AG09309 (cell line): ENCODE results near the gene DPYSL5.

Experiments used
- DNase-seq: peaks from one replicate; pipeline ENCODE4 v3.0.0-alpha.2; 2010; ENCODE audit warnings: low read depth
- H3K4me3 ChIP-seq: 2 replicates; pipeline ENCODE4 v1.5.1; 2011; ENCODE audit warnings: mild to moderate bottlenecking, low read depth, low read length, moderate library complexity; ENCODE audit not compliant: control insufficient read depth
- CTCF ChIP-seq: IDR thresholded peaks from 2 replicates; pipeline ENCODE4 v1.5.1; 2011; ENCODE audit warnings: mild to moderate bottlenecking, low read depth, low read length, inconsistent platforms; ENCODE audit not compliant: insufficient read depth, control insufficient read depth; ENCODE audit errors: missing control alignments

The DPYSL5 gene

GRCh38 chr2:26843041-26843440, 4.9 kb upstream of the DPYSL5 start:
- DNase-seq, result no peak

GRCh38 chr2:26845021-26845420, 2.9 kb upstream of the DPYSL5 start:
- no peak overlapping the region for H3K4me3 ChIP-seq
- DNase-seq, result no peak
- TF ChIP-seq CTCF, result no peak

More at GRCh38 chr2:26843041-26843440, 4.9 kb upstream of the DPYSL5 start:
- H3K4me3 ChIP-seq, result no peak overlapping the region
- no peak for TF ChIP-seq CTCF

GRCh38 chr2:26846334-26847306, 1.3 kb upstream of the DPYSL5 start:
- H3K4me3 ChIP-seq, result no peak overlapping the region
- peak; percentile 75 for TF ChIP-seq CTCF
- peak; percentile 31 for DNase-seq

GRCh38 chr2:26847307-26847654, 651 bp upstream of the DPYSL5 start:
- no peak for DNase-seq
- H3K4me3 ChIP-seq, result no peak overlapping the region
- no peak for TF ChIP-seq CTCF

GRCh38 chr2:26848336-26849055, 564 bp downstream of the DPYSL5 start:
- no peak overlapping the region for H3K4me3 ChIP-seq
- no peak for TF ChIP-seq CTCF
- DNase-seq, result no peak

- no peak overlapping the region for H3K4me3 ChIP-seq
- DNase-seq, result no peak
- no peak for TF ChIP-seq CTCF
These were observed 1.4 kb downstream of the DPYSL5 start for GRCh38 chr2:26849056-26849999.
